ENCODE data around the gene HOXA6.

- TF ChIP-seq EZH2phosphoT487 (IDR thresholded peaks at IDR 0.05; ENCODE audit: unreplicated experiment): no peak
- TF ChIP-seq REST (IDR thresholded peaks at IDR 0.05; ENCODE audit: unreplicated experiment): no peak
- TF ChIP-seq CTCF (conservative IDR thresholded peaks at IDR 0.05; ENCODE audit: low read depth in 2 of 2): no peak
- no peak for TF ChIP-seq ZNF331 (CRISPR knock-in tag; IDR thresholded peaks at IDR 0.05; ENCODE audit: low read depth)
- no peak for TF ChIP-seq POLR2AphosphoS5 (IDR thresholded peaks at IDR 0.05; ENCODE audit: low read depth)
- TF ChIP-seq EZH2 (IDR thresholded peaks at IDR 0.05; ENCODE audit: low read depth, unreplicated experiment): no peak
- TF ChIP-seq ETS1 (IDR thresholded peaks at IDR 0.05): no peak
- no peak for TF ChIP-seq NANOG (IDR thresholded peaks at IDR 0.05; ENCODE audit: borderline replicate concordance)
- no peak for TF ChIP-seq CREB1 (CRISPR knock-in tag; IDR thresholded peaks at IDR 0.05; ENCODE audit: low read depth)
These were observed 9.8 kb downstream of the HOXA6 start for GRCh38 chr7:27137640-27138315.

All from GM23338 (cell line).